HepG2 (cell line): Measurements from ENCODE around the gene ZMYND8. TPM values are rescaled to one million over a fixed set of nuclear protein-coding genes. Genes with fewer than 3 reads are reported as not detected.

Experiments
- ATAC-seq: fragments of 200-7000 bp; cut with Tn5 transposase; 3 replicates; pipeline ENCODE4 v1.9.1; 2020; ENCODE audit warnings: mild to moderate bottlenecking, moderate library complexity
- BruUV-seq: library from RNA; stranded (reverse); fragments of 400-500 nt; replicated peaks from 2 replicates; lab custom pipeline; 2021; lab: Mats Ljungman, UMichigan
- CTCF ChIA-PET: fragments of 300-600 bp; formaldehyde crosslinking; extraction: SDS; loops from one replicate; lab custom pipeline; 2021; ENCODE audit warnings: low total read pairs, inconsistent platforms, low intra/inter-chr PET ratio; lab: Yijun Ruan, JAX
- POLR2A ChIA-PET: fragments of 350-600 bp; sonication (Branson Sonifier 250); formaldehyde crosslinking; loops from one replicate; lab custom pipeline; 2020; ENCODE audit warnings: antibody characterized with exemption, inconsistent platforms; lab: Yijun Ruan, JAX
- DNase-seq: peaks from one replicate; pipeline ENCODE4 v3.0.0-alpha.2; 2015; ENCODE audit warnings: low spot score
- FAIRE-seq: peaks from 3 replicates; lab custom pipeline; 2011; peaks lifted over from hg19 to GRCh38; lab: Jason Lieb, UNC
- H2AFZ ChIP-seq: one replicate; pipeline ENCODE4 v1.6.1; 2011; ENCODE audit warnings: low read length, inconsistent platforms
- H3K27ac ChIP-seq: fragments of 300-600 bp; 3 replicates; pipeline ENCODE4 v1.8.0; 2011; ENCODE audit warnings: mixed run types, mild to moderate bottlenecking, mixed read lengths, low read length, inconsistent platforms; ENCODE audit not compliant: insufficient read depth; ENCODE audit errors: extremely low read length
- H3K27me3 ChIP-seq, 2 experiments: fragments of 200-600 bp in 1 of 2; 2 replicates in 1 of 2; 3 replicates in 1 of 2; pipeline versions ENCODE4 v1.6.0 to v1.8.0; 2011; ENCODE audit warnings: low read length in 2 of 2, mild to moderate bottlenecking in 2 of 2, moderate library complexity in 2 of 2, inconsistent platforms in 1 of 2; ENCODE audit not compliant: insufficient read depth in 2 of 2, control insufficient read depth in 1 of 2
- H3K36me3 ChIP-seq, 2 experiments: fragments of 200-600 bp in 1 of 2; replicated peaks in 1 of 2; 2 replicates in 1 of 2; 3 replicates in 1 of 2; pipeline versions ENCODE4 v1.5.1 to v1.8.0; 2011; ENCODE audit warnings: low read length in 2 of 2, inconsistent platforms in 1 of 2; ENCODE audit not compliant: insufficient read depth in 2 of 2, control insufficient read depth in 1 of 2
- H3K4me1 ChIP-seq: 2 replicates; pipeline ENCODE4 v1.5.1; 2012; ENCODE audit warnings: low read length, inconsistent platforms; ENCODE audit not compliant: insufficient read depth
- H3K4me2 ChIP-seq: 2 replicates; pipeline ENCODE4 v1.6.0; 2011; ENCODE audit warnings: low read depth, low read length, inconsistent platforms
- H3K4me3 ChIP-seq, 3 experiments: fragments of 200-600 bp in 1 of 3; sonication (generic), shearing (Covaris generic) in 1 of 3; replicated peaks in 1 of 3; 2 replicates each; pipeline ENCODE4 v1.5.1; 2011 to 2016; ENCODE audit warnings: low read length in 3 of 3, inconsistent platforms in 2 of 3, low read depth in 2 of 3, mild to moderate bottlenecking in 2 of 3, control low read depth in 1 of 3, mixed read lengths in 1 of 3; ENCODE audit not compliant: insufficient read depth in 1 of 3
- H3K79me2 ChIP-seq: one replicate; pipeline ENCODE4 v1.6.1; 2011; ENCODE audit warnings: low read length, inconsistent platforms; ENCODE audit not compliant: insufficient read depth
- H3K9ac ChIP-seq: 2 replicates; pipeline ENCODE4 v1.6.0; 2011; ENCODE audit warnings: mild to moderate bottlenecking, low read depth, low read length, inconsistent platforms; ENCODE audit not compliant: insufficient read depth
- H3K9me3 ChIP-seq: 2 replicates; pipeline ENCODE4 v1.5.1; 2012; ENCODE audit warnings: mild to moderate bottlenecking, low read length
- H4K20me1 ChIP-seq: 2 replicates; pipeline ENCODE4 v1.6.0; 2011; ENCODE audit warnings: inconsistent platforms, mild to moderate bottlenecking, low read length, moderate library complexity; ENCODE audit not compliant: insufficient read depth
- FOXJ3 ChIP-seq: sonication (generic); formaldehyde crosslinking; IDR thresholded peaks from 2 replicates; pipeline ENCODE4 v1.4.0; 2020; ENCODE audit warnings: missing genetic modification reagents, mild to moderate bottlenecking, borderline replicate concordance
- FOXM1 ChIP-seq: sonication (generic); formaldehyde crosslinking; IDR thresholded peaks from 2 replicates; pipeline ENCODE4 v1.5.0; 2020; ENCODE audit warnings: missing genetic modification reagents
- PAF1 ChIP-seq: IDR thresholded peaks from 2 replicates; pipeline ENCODE4 v1.6.1; 2016; ENCODE audit warnings: missing genetic modification reagents, missing compliant biosample characterization
- PCBP2 ChIP-seq: fragments of 200-400 bp; formaldehyde crosslinking; optimal IDR thresholded peaks from 2 replicates; pipeline ENCODE3; 2018; ENCODE audit warnings: low read length, low read depth; ENCODE audit not compliant: poor library complexity, severe bottlenecking
- POLR2AphosphoS5 ChIP-seq: IDR thresholded peaks from 2 replicates; pipeline ENCODE4 v1.6.1; 2012; ENCODE audit warnings: low read depth, low read length
- SP2 ChIP-seq: sonication (generic); formaldehyde crosslinking; IDR thresholded peaks from 2 replicates; pipeline ENCODE4 v1.5.1; 2020; ENCODE audit warnings: mild to moderate bottlenecking, missing genetic modification reagents
- WGBS: methylation state at CpG from one replicate; pipeline ENCODE4 v1.1.6; 2017; ENCODE audit warnings: low lambda C conversion rate; 5-methylcytosine and 5-hydroxymethylcytosine counted together
- in situ Hi-C: cut with HindIII; loops from 2 replicates; pipeline ENCODE4 v1.10.0; 2017; ENCODE audit warnings: low pct_unique_long_range_greater_than_20kb; ENCODE audit not compliant: extremely low pct_ligation_motif_present
- intact Hi-C: fragments of 100-400 bp; cut with micrococcal nuclease; formaldehyde crosslinking; loops from one replicate; pipeline ENCODE4 v1.10.0; 2022; ENCODE audit not compliant: unreplicated experiment
- polyA plus RNA-seq, 8 experiments: library from polyadenylated mRNA; depleted of rRNA in 3 of 8; stranded (reverse) in 7 of 8; unstranded in 1 of 8; fragments of >200 nt; fragmentation: Illumina TruSeq in 4 of 8; extraction: Trizol in 4 of 8; gene quantifications; 2 replicates each; pipeline versions ENCODE4 v1.2.1 to v1.2.3, GENCODE V29; 2011 to 2016; ENCODE audit warnings: low read depth in 4 of 8, missing spikeins in 1 of 8, mixed read lengths in 1 of 8; ENCODE audit not compliant: insufficient read depth in 1 of 8
- total RNA-seq, 5 experiments: library from RNA; depleted of rRNA; stranded (reverse); fragments of >200 nt; fragmentation: Illumina TruSeq; extraction: Trizol; gene quantifications; 2 replicates each; pipeline ENCODE4 v1.2.3, GENCODE V29; 2016; ENCODE audit warnings: low read depth in 1 of 5

The ZMYND8 gene
- total and polyA plus RNA-seq, 2 of the 13 experiments (the other 11 are each of a cell fraction or from before 2014, with no cell fraction given) = 53.9 to 84.7 TPM

- Histone ChIP-seq H3K4me3 (no peak overlapping the region), H3K9me3 (no peaks in the 10 kb centered on the region), H3K9ac (no peak overlapping the region), H4K20me1 (peaks cover 8% of the 10 kb centered on the region; the same call in 1 of the 2 replicates), H2AFZ (no peak overlapping the region), H3K36me3 (peaks cover 65 to 93% of the 10 kb centered on the region in 2 experiments), H3K4me1 (no peaks in the 10 kb centered on the region), H3K27ac (no peak overlapping the region), H3K27me3 (no peaks in the 10 kb centered on the region), H3K79me2 (peaks cover 9% of the 10 kb centered on the region), H3K4me2 (no peak overlapping the region)
- DNase-seq (no peak), FAIRE-seq (no peak), ATAC-seq (no peak)
- 91% methylated on average over 4 of the region's 4 CpGs for WGBS
- intact Hi-C loops (no loop called here), in situ Hi-C loops (no loop called here)
- no TSS peak for BruUV-seq
- ChIA-PET POLR2A (no interaction called here), CTCF (no interaction called here)
- 0 out of 2 replicates have a peak, but pooled peaks have one; percentile 7 for TF ChIP-seq POLR2AphosphoS5
- no peak for TF ChIP-seq FOXM1 (CRISPR knock-in tag)
Observed at GRCh38 chr20:47281376-47281775, 75.1 kb downstream of the ZMYND8 start.

DNA sequence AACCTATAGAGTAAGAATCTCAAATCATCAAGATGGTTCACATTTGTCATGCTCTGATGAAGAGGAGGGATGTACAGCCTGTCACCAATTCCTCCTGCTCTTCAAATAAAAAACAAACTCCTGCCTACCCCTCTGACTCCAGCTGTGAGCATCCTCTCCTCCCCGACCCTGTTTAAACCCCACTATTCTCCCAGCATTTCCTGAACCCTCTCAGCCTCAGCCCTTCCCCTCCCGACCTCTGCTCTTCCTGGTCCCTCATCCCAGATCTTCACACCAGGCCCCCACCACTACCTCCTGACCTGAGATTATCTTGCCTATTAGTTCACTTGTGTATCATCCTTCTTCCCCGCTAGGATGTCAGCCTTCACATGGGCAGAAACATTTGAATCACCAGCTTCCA is 75.8 kb downstream of the ZMYND8 start:
- Histone ChIP-seq H3K27me3 (no peaks in the 10 kb centered on the region), H3K9me3 (no peaks in the 10 kb centered on the region), H3K36me3 (peaks cover 70 to 97% of the 10 kb centered on the region in 2 experiments), H3K4me3 (no peak overlapping the region), H3K4me1 (peaks cover 7% of the 10 kb centered on the region), H3K9ac (no peak overlapping the region), H4K20me1 (peaks cover 8% of the 10 kb centered on the region; the same call in 1 of the 2 replicates), H3K4me2 (no peak overlapping the region), H2AFZ (no peak overlapping the region), H3K27ac (no peak overlapping the region), H3K79me2 (peaks cover 15% of the 10 kb centered on the region)
- BruUV-seq = no TSS peak
- ATAC-seq (no peak; the same call in 2 of the 3 replicates), FAIRE-seq (no peak), DNase-seq (no peak)
- intact Hi-C loops = no loop called here
- in situ Hi-C loops = no loop called here
- peak; percentile 21 for TF ChIP-seq PCBP2
- no peak for TF ChIP-seq SP2 (CRISPR knock-in tag)
- no peak for TF ChIP-seq FOXJ3
- TF ChIP-seq PAF1 (CRISPR knock-in tag) = 0 out of 2 replicates have a peak, but pooled peaks have one; percentile 9
- POLR2A ChIA-PET = no interaction called here
- 91% methylated on average over 3 of the region's 3 CpGs for whole genome bisulfite sequencing
- CTCF ChIA-PET = no interaction called here
